HepG2 (cell line): ENCODE measurements around the gene TLE7. TPM values are rescaled to one million over a fixed set of nuclear protein-coding genes. Genes with fewer than 3 reads are reported as not detected.

ENCODE experiments used
- FOXO1 ChIP-seq: sonication (generic); formaldehyde crosslinking; IDR thresholded peaks from 2 replicates; pipeline ENCODE4 v1.4.0; 2020; ENCODE audit warnings: missing genetic modification reagents
- HMG20A ChIP-seq: IDR thresholded peaks from 2 replicates; pipeline ENCODE4 v1.6.1; 2016; ENCODE audit warnings: borderline replicate concordance
- MED8 ChIP-seq: sonication (generic); formaldehyde crosslinking; IDR thresholded peaks from 2 replicates; pipeline ENCODE4 v1.8.1; 2023; ENCODE audit warnings: mild to moderate bottlenecking, missing genetic modification reagents; ENCODE audit not compliant: insufficient replicate concordance
- MIER3 ChIP-seq: IDR thresholded peaks from 2 replicates; pipeline ENCODE4 v1.6.1; 2016; ENCODE audit warnings: missing compliant biosample characterization, borderline replicate concordance
- TEAD2 ChIP-seq: sonication (generic); formaldehyde crosslinking; IDR thresholded peaks from 2 replicates; pipeline ENCODE4 v1.9.0; 2021; ENCODE audit warnings: missing genetic modification reagents
- ZNF121 ChIP-seq: sonication (generic); formaldehyde crosslinking; IDR thresholded peaks from 2 replicates; pipeline ENCODE4 v1.5.0; 2020; ENCODE audit warnings: mild to moderate bottlenecking, missing genetic modification reagents
- ZNF224 ChIP-seq: sonication (generic); formaldehyde crosslinking; IDR thresholded peaks from 2 replicates; pipeline ENCODE4 v1.5.0; 2020; ENCODE audit warnings: mild to moderate bottlenecking, missing genetic modification reagents
- ZNF24 ChIP-seq: fragments of 450-650 bp; IDR thresholded peaks from 2 replicates; pipeline ENCODE4 v1.6.1; 2017; ENCODE audit warnings: antibody characterized with exemption, mild to moderate bottlenecking
- ZNF253 ChIP-seq: sonication (generic); formaldehyde crosslinking; IDR thresholded peaks from 2 replicates; pipeline ENCODE4 v1.8.0; 2022; ENCODE audit warnings: mild to moderate bottlenecking, missing genetic modification reagents, borderline replicate concordance
- ZNF460 ChIP-seq: sonication (generic); formaldehyde crosslinking; IDR thresholded peaks from 2 replicates; pipeline ENCODE4 v1.5.1; 2020; ENCODE audit warnings: missing genetic modification reagents, mild to moderate bottlenecking, borderline replicate concordance
- ZNF773 ChIP-seq: sonication (generic); formaldehyde crosslinking; IDR thresholded peaks from 2 replicates; pipeline ENCODE4 v1.4.0; 2020; ENCODE audit warnings: missing genetic modification reagents, borderline replicate concordance
- ZNF781 ChIP-seq: sonication (generic); formaldehyde crosslinking; IDR thresholded peaks from 2 replicates; pipeline ENCODE4 v1.5.1; 2020; ENCODE audit warnings: borderline replicate concordance, mild to moderate bottlenecking, missing genetic modification reagents; ENCODE audit errors: not compliant biosample characterization
- ZNF788 ChIP-seq: sonication (generic); formaldehyde crosslinking; IDR thresholded peaks from 2 replicates; pipeline ENCODE4 v1.5.0; 2020; ENCODE audit warnings: mild to moderate bottlenecking, missing genetic modification reagents, borderline replicate concordance
- polyA plus RNA-seq, 8 experiments: library from polyadenylated mRNA; depleted of rRNA in 3 of 8; stranded (reverse) in 7 of 8; unstranded in 1 of 8; fragments of >200 nt; fragmentation: Illumina TruSeq in 4 of 8; extraction: Trizol in 4 of 8; gene quantifications; 2 replicates each; pipeline versions ENCODE4 v1.2.1 to v1.2.3, GENCODE V29; 2011 to 2016; ENCODE audit warnings: low read depth in 4 of 8, missing spikeins in 1 of 8, mixed read lengths in 1 of 8; ENCODE audit not compliant: insufficient read depth in 1 of 8
- total RNA-seq, 5 experiments: library from RNA; depleted of rRNA; stranded (reverse); fragments of >200 nt; fragmentation: Illumina TruSeq; extraction: Trizol; gene quantifications; 2 replicates each; pipeline ENCODE4 v1.2.3, GENCODE V29; 2016; ENCODE audit warnings: low read depth in 1 of 5
- TF ChIP-seq, protein P1 (sequence below): sonication (generic); formaldehyde crosslinking; IDR thresholded peaks from 2 replicates; pipeline ENCODE4 v1.5.1; 2020; ENCODE audit warnings: mild to moderate bottlenecking, missing genetic modification reagents, moderate library complexity
- TF ChIP-seq, protein P2 (sequence below): sonication (generic); formaldehyde crosslinking; IDR thresholded peaks from 2 replicates; pipeline ENCODE4 v1.5.1; 2020; ENCODE audit warnings: missing genetic modification reagents, mild to moderate bottlenecking, borderline replicate concordance
- TF ChIP-seq, protein P3 (sequence below): sonication (generic); formaldehyde crosslinking; IDR thresholded peaks from 2 replicates; pipeline ENCODE4 v1.5.0; 2020; ENCODE audit warnings: mild to moderate bottlenecking, missing genetic modification reagents
- TF ChIP-seq, protein P4 (sequence below): IDR thresholded peaks from 2 replicates; pipeline ENCODE4 v1.6.1; 2018; ENCODE audit warnings: missing genetic modification reagents
- TF ChIP-seq, protein P5 (sequence below): sonication (generic); formaldehyde crosslinking; conservative IDR thresholded peaks from 2 replicates; pipeline ENCODE4 v1.4.0; 2020; ENCODE audit warnings: missing genetic modification reagents

Gene TLE7
- total and polyA plus RNA-seq, 2 of the 13 experiments (the other 11 are each of a cell fraction or from before 2014, with no cell fraction given): not detected

DNA sequence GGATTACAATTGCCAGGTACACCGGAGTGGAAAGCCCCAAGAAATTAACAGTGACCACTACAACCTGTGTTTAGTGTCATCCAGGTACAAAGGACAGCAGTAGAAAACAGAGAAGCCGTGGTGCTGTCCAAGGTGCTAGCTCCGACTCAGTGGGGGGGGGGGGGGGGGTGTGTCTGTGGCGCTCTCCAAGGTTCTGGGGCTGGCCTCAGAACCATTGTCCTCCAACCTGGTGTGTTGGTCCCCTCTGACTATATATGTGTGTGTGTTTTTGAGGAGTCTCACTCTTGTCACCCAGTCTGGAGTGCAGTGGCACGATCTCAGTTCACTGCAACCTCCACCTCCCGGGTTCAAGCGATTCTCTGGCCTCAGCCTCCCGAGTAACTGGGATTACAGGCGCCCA, 26.0 kb upstream of the TLE7 start (continued):
- TF ChIP-seq, protein P1, sequence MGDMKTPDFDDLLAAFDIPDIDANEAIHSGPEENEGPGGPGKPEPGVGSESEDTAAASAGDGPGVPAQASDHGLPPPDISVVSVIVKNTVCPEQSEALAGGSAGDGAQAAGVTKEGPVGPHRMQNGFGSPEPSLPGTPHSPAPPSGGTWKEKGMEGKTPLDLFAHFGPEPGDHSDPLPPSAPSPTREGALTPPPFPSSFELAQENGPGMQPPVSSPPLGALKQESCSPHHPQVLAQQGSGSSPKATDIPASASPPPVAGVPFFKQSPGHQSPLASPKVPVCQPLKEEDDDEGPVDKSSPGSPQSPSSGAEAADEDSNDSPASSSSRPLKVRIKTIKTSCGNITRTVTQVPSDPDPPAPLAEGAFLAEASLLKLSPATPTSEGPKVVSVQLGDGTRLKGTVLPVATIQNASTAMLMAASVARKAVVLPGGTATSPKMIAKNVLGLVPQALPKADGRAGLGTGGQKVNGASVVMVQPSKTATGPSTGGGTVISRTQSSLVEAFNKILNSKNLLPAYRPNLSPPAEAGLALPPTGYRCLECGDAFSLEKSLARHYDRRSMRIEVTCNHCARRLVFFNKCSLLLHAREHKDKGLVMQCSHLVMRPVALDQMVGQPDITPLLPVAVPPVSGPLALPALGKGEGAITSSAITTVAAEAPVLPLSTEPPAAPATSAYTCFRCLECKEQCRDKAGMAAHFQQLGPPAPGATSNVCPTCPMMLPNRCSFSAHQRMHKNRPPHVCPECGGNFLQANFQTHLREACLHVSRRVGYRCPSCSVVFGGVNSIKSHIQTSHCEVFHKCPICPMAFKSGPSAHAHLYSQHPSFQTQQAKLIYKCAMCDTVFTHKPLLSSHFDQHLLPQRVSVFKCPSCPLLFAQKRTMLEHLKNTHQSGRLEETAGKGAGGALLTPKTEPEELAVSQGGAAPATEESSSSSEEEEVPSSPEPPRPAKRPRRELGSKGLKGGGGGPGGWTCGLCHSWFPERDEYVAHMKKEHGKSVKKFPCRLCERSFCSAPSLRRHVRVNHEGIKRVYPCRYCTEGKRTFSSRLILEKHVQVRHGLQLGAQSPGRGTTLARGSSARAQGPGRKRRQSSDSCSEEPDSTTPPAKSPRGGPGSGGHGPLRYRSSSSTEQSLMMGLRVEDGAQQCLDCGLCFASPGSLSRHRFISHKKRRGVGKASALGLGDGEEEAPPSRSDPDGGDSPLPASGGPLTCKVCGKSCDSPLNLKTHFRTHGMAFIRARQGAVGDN: peak; percentile 49
- TF ChIP-seq ZNF788 (CRISPR knock-in tag): peak; percentile 67; the same call in 1 of the 2 replicates
- TF ChIP-seq, protein P2, sequence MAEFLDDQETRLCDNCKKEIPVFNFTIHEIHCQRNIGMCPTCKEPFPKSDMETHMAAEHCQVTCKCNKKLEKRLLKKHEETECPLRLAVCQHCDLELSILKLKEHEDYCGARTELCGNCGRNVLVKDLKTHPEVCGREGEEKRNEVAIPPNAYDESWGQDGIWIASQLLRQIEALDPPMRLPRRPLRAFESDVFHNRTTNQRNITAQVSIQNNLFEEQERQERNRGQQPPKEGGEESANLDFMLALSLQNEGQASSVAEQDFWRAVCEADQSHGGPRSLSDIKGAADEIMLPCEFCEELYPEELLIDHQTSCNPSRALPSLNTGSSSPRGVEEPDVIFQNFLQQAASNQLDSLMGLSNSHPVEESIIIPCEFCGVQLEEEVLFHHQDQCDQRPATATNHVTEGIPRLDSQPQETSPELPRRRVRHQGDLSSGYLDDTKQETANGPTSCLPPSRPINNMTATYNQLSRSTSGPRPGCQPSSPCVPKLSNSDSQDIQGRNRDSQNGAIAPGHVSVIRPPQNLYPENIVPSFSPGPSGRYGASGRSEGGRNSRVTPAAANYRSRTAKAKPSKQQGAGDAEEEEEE (CRISPR knock-in tag): peak; percentile 82; the same call in 1 of the 2 replicates
- peak; percentile 96 for TF ChIP-seq ZNF773
- TF ChIP-seq ZNF781 (CRISPR knock-in tag): peak; percentile 94
- TF ChIP-seq ZNF224: 0 out of 2 replicates have a peak, but pooled peaks have one; percentile 74
- TF ChIP-seq, protein P3, sequence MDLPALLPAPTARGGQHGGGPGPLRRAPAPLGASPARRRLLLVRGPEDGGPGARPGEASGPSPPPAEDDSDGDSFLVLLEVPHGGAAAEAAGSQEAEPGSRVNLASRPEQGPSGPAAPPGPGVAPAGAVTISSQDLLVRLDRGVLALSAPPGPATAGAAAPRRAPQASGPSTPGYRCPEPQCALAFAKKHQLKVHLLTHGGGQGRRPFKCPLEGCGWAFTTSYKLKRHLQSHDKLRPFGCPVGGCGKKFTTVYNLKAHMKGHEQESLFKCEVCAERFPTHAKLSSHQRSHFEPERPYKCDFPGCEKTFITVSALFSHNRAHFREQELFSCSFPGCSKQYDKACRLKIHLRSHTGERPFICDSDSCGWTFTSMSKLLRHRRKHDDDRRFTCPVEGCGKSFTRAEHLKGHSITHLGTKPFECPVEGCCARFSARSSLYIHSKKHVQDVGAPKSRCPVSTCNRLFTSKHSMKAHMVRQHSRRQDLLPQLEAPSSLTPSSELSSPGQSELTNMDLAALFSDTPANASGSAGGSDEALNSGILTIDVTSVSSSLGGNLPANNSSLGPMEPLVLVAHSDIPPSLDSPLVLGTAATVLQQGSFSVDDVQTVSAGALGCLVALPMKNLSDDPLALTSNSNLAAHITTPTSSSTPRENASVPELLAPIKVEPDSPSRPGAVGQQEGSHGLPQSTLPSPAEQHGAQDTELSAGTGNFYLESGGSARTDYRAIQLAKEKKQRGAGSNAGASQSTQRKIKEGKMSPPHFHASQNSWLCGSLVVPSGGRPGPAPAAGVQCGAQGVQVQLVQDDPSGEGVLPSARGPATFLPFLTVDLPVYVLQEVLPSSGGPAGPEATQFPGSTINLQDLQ (CRISPR knock-in tag): 0 out of 2 replicates have a peak, but pooled peaks have one; percentile 68
- TF ChIP-seq FOXO1 (CRISPR knock-in tag): peak; percentile 65; the same call in 1 of the 2 replicates
- TF ChIP-seq ZNF24: no peak
- TF ChIP-seq, protein P4, sequence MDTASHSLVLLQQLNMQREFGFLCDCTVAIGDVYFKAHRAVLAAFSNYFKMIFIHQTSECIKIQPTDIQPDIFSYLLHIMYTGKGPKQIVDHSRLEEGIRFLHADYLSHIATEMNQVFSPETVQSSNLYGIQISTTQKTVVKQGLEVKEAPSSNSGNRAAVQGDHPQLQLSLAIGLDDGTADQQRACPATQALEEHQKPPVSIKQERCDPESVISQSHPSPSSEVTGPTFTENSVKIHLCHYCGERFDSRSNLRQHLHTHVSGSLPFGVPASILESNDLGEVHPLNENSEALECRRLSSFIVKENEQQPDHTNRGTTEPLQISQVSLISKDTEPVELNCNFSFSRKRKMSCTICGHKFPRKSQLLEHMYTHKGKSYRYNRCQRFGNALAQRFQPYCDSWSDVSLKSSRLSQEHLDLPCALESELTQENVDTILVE (CRISPR knock-in tag): peak; percentile 97
- TF ChIP-seq ZNF121: no peak
- TF ChIP-seq MED8 (CRISPR knock-in tag): no peak
- TF ChIP-seq, protein P5, sequence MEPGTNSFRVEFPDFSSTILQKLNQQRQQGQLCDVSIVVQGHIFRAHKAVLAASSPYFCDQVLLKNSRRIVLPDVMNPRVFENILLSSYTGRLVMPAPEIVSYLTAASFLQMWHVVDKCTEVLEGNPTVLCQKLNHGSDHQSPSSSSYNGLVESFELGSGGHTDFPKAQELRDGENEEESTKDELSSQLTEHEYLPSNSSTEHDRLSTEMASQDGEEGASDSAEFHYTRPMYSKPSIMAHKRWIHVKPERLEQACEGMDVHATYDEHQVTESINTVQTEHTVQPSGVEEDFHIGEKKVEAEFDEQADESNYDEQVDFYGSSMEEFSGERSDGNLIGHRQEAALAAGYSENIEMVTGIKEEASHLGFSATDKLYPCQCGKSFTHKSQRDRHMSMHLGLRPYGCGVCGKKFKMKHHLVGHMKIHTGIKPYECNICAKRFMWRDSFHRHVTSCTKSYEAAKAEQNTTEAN (CRISPR knock-in tag): peak; percentile 95
- no peak for TF ChIP-seq ZNF460 (CRISPR knock-in tag)
- peak; percentile 36; the same call in 1 of the 2 replicates for TF ChIP-seq HMG20A (CRISPR knock-in tag)
- TF ChIP-seq TEAD2 (CRISPR knock-in tag): peak; percentile 92
- peak; percentile 90; the same call in 1 of the 2 replicates for TF ChIP-seq ZNF253 (CRISPR knock-in tag)
- TF ChIP-seq MIER3 (CRISPR knock-in tag): peak; percentile 55; the same call in 1 of the 2 replicates
